DND-41 (cell line): Measurements from ENCODE around the gene NLRP2B.

Experiments
- CTCF ChIP-seq: IDR thresholded peaks from 2 replicates; pipeline ENCODE4 v1.5.1; 2012; ENCODE audit warnings: borderline replicate concordance, low read length, moderate library complexity, mild to moderate bottlenecking; ENCODE audit not compliant: poor library complexity, severe bottlenecking; ENCODE audit errors: extremely low read depth
- EZH2 ChIP-seq: IDR thresholded peaks from 3 replicates; pipeline ENCODE4 v1.6.1; 2012; ENCODE audit warnings: borderline replicate concordance, low read depth, mild to moderate bottlenecking, moderate library complexity, low read length, inconsistent platforms; ENCODE audit not compliant: severe bottlenecking

- TF ChIP-seq CTCF (no peak), EZH2 (no peak)
Observed at GRCh38 chrX:57681341-57681740, 1.3 kb upstream of the NLRP2B start.
